IPS-15b (cell line): Measurements from ENCODE around the gene DNAH17.

Experiments used
- H3K27me3 ChIP-seq: one replicate; pipeline ENCODE4 v1.6.1; 2013; ENCODE audit warnings: low read length; ENCODE audit not compliant: control insufficient read depth, insufficient read depth
- H3K36me3 ChIP-seq: one replicate; pipeline ENCODE4 v1.6.1; 2013; ENCODE audit warnings: low read length; ENCODE audit not compliant: control insufficient read depth, insufficient read depth
- H3K4me1 ChIP-seq: one replicate; pipeline ENCODE4 v1.6.1; 2013; ENCODE audit warnings: mild to moderate bottlenecking, low read length; ENCODE audit not compliant: control insufficient read depth, insufficient read depth
- H3K4me3 ChIP-seq: one replicate; pipeline ENCODE4 v1.5.1; 2013; ENCODE audit warnings: low read depth, low read length
- H3K9ac ChIP-seq: one replicate; pipeline ENCODE4 v1.6.1; 2013; ENCODE audit warnings: low read depth, mild to moderate bottlenecking, low read length
- H3K9me3 ChIP-seq: one replicate; pipeline ENCODE4 v1.6.1; 2013; ENCODE audit warnings: mild to moderate bottlenecking, low read length; ENCODE audit not compliant: control insufficient read depth, insufficient read depth

Gene DNAH17

DNA sequence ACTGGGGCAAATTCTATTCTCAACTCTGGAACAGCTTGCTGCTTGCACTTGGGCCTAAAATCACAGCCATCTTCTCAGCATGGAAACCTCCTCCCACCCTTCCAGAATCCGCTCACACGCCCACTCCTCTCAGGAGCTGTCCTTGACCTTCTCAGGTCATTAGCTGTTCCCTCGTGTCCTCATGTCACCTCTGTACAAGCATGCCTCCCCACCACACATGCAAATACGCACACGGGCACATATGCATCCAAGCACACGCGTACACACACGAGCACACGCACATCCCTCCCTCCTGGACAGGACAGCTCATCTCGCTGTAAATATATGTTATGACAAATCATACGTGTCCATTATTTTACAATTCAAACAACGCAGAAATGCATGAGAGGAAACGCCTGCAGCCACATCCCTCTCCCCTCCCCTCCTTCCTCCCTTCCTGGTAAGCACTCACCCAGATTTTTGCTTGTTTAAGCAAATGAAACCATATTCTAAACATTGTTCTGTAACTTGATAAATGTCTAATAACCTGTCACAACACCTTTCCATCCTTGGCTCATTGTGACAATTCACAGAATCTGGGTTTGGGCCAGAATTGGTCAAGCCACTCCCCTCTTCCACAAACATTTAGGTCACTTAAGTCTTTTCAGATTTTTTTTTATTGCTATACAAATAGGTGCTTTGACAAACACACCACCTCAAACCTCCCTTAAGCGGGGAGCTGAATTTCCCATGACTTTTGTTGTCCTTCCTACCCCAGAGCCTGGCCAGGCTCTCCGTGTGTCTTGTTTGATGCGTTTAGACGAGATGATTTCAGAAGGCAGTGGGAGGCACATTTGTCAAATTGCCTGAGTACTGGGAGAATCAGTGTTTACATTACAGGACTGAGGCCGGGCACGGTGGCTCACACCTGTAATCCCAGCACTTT is 41.7 kb downstream of the DNAH17 start:
- no peaks in the 10 kb centered on the region for H3K4me1 ChIP-seq
- no peaks in the 10 kb centered on the region for H3K36me3 ChIP-seq
- H3K9me3 ChIP-seq: no peaks in the 10 kb centered on the region
- no peaks in the 10 kb centered on the region for H3K27me3 ChIP-seq
- no peak overlapping the region for H3K9ac ChIP-seq
- no peak overlapping the region for H3K4me3 ChIP-seq

DNA sequence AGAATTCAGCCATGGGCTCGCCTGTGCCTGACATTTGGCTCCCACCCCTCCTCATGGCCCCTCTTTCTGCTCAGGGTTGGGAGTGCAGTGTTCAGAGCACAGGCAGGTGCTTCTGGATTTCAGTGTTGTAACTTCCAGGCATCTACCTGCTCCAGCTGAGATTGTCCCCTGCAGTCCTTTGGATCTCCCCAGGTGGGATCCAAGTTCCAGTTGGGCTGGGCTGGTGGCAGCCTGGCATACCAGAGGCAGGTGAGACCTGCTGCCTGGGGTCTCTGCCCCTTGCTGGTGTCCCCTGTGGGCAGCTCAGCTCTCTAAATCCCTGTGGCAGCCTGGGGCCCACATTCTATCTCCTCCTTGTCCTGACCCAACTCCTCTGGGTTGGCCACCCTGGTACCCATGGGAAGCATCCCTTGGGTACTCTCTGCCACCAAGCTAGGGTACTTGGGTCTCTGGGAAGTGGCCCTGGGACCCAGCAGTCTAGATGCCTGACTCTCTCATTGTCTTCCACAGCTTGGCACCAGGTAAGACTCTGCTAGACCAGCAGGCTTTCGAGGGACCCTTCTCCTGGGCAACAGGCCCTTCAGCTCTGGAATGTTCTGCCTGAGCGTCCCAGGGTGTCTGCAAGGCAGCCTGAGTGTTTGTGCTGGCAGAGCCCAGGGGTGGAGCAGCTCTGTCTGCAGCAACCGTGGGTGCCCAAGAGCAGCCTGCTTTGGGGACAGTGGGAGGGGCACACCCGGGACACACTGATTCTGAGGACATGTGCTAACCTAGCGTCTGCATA is 42.5 kb downstream of the DNAH17 start:
- Histone ChIP-seq H3K4me3 (no peak overlapping the region), H3K9ac (no peak overlapping the region), H3K36me3 (no peaks in the 10 kb centered on the region), H3K9me3 (no peaks in the 10 kb centered on the region), H3K27me3 (no peaks in the 10 kb centered on the region), H3K4me1 (no peaks in the 10 kb centered on the region)

DNA sequence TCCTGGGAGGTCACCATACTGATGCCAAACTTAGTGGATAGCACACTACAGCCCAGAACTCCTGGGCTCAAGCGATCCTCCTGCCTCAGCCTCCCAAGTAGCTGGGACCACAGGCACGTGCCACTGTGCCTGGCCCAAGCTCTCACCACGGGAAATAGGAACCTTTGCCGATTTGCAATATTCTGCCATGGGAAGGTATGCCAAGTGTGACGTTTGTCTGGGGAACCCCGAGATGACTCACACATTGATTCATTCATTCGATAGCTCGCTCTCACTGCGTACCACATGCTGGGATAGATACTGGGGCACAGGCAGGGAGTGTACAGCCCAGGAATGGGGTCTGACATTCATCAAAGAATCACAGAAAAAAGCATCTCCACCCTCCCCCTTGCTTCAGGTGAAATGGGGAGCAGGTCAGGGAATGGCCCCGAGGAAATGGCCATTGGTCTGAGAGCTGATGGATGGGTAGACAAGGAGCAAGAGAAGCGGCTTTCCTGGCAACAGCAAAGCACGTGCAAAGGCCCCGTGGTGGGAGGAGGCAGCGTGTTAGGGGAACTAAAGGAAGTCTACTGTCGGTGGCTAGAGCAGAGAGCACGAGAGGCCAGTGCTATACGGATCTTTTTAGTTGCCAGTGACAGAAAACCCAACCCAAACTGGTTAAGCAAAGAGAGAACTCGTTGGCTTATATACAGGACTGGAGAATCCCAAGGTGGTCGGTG is 44.1 kb downstream of the DNAH17 start:
- no peaks in the 10 kb centered on the region for H3K9me3 ChIP-seq
- H3K9ac ChIP-seq: no peak overlapping the region
- no peaks in the 10 kb centered on the region for H3K4me1 ChIP-seq

DNA sequence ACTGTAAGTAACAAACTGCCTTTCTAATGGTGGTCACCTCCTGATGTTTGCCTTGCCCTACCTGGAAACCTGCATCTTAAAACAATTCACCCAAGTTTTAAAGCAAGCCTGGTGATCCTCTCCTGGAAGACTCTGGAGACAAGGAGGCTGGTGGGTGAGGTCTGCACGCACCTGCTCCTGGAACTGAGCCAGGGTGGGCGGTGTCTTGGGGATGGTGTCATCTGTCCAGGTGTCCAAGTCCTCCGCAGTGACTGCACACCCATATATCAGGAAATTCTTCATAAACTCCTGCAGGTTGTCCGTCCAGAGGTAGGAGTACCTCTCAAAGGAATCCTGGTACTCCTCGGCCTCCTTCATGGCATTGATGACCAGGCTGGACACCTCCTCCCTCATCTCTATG is 44.9 kb downstream of the DNAH17 start:
- Histone ChIP-seq H3K27me3 (no peaks in the 10 kb centered on the region), H3K36me3 (no peaks in the 10 kb centered on the region)

More for the DNA sequence above, 44.1 kb downstream of the DNAH17 start:
- no peak overlapping the region for H3K4me3 ChIP-seq
- no peaks in the 10 kb centered on the region for H3K36me3 ChIP-seq
- no peaks in the 10 kb centered on the region for H3K27me3 ChIP-seq

DNA sequence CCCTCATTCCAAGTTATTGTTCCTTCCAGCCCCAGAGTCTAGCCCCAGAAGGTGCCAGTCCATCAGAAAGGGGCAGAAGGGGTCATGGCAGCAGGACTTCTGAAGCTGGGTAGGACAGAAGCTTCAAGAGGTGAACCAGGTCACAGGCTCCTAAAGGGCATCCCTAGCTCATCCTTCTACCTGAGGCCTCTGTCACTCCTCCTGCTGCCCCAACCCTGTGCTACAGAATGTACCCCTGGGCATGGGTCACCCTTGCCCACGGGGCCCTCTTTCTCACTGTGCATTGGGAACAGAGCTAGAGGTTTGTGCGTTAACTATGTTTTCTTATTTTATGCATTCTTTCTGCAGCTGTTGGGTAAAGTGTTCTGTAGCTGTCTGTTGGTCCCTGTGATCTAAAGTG is 46.5 kb downstream of the DNAH17 start:
- Histone ChIP-seq H3K4me1 (no peaks in the 10 kb centered on the region), H3K9ac (no peak overlapping the region), H3K36me3 (no peaks in the 10 kb centered on the region), H3K4me3 (no peak overlapping the region), H3K9me3 (no peaks in the 10 kb centered on the region), H3K27me3 (no peaks in the 10 kb centered on the region)

More for the DNA sequence above, 44.9 kb downstream of the DNAH17 start:
- no peak overlapping the region for H3K9ac ChIP-seq
- no peaks in the 10 kb centered on the region for H3K9me3 ChIP-seq
- H3K4me1 ChIP-seq: no peaks in the 10 kb centered on the region
- no peak overlapping the region for H3K4me3 ChIP-seq

DNA sequence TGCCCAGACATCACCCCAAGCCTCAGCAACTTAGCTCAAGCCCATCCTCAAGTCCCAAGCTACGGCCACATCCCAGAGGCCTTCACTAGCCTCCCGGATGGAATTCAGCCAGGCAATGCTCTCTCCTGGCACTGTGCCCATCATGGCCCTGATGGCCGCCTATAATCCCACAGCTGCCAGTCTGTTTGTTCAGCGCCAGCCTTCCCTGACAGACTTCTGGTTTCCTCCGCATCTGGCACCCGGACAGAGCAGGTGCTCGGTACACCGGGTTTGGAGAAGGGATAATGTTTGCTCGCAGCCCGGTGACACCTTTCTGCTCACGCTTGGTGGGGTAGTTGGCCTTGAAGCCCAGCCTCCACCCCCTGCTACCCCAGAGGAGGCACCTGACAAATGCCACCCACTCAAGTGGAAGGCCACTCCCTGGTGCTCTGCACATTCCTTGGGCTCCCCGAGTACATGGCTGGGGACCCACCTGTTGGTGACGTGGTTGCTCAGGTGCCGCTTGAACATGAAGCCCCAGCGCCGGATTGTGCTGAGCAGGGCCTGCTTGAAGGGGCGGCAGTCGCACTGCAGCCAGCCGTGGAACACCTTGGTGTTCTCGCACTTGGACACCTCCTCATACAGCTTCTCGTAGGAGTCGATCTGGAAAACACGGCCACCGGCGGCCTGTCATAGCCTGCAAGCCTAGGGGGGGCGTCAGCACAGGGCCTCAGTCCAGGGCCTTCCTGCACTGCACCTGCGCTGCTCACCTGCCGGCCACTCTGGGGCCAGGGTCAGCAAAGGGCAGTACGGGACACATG is 47.1 kb downstream of the DNAH17 start:
- H3K9me3 ChIP-seq: no peaks in the 10 kb centered on the region
- H3K36me3 ChIP-seq: no peaks in the 10 kb centered on the region
- no peaks in the 10 kb centered on the region for H3K4me1 ChIP-seq
- no peak overlapping the region for H3K9ac ChIP-seq
- H3K27me3 ChIP-seq: no peaks in the 10 kb centered on the region
- no peak overlapping the region for H3K4me3 ChIP-seq

DNA sequence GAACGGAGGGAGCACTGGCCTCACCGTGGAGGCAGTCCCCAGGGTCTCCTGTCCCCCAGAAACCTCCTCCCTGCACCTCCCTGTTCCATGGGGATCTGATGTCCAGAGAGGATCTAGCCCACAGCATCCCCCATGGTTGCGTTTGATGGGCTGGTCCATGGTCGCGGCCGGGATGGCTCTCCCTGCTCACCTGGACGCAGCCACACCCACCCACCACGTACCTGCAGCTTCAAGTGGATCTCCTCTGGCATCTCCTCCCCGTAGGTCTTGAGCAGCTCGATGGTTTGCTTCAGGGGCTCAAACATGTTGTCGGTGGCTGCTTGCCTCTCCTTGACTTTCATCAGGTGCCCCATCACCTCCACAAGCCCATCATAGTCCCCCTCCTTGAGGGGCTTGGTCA is 47.9 kb downstream of the DNAH17 start:
- Histone ChIP-seq H3K36me3 (no peaks in the 10 kb centered on the region), H3K9me3 (no peaks in the 10 kb centered on the region)

DNA sequence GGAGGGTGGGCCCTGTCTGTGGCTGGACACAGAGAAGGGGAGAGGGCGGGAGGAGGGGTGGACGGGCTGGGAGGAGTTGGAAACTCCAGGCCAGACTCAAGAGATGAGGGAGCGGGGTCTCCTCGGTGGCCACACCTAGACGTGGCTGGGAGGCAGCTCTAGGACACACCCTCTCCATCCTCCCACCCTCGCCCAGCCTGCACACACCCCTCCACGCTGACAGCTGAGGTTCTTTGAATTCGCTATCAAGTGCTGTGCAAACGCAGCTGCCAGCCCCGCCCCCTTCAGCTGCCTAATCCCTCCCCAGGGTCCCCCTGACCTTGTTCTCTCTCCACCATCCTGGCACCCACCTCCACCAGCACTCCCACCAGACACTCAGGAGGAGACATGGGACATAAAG is 48.7 kb downstream of the DNAH17 start:
- Histone ChIP-seq H3K36me3 (no peaks in the 10 kb centered on the region), H3K9me3 (no peaks in the 10 kb centered on the region), H3K4me3 (no peak overlapping the region), H3K4me1 (no peaks in the 10 kb centered on the region), H3K27me3 (no peaks in the 10 kb centered on the region), H3K9ac (no peak overlapping the region)

More for the DNA sequence above, 47.9 kb downstream of the DNAH17 start:
- H3K4me1 ChIP-seq: no peaks in the 10 kb centered on the region
- no peak overlapping the region for H3K4me3 ChIP-seq
- H3K9ac ChIP-seq: no peak overlapping the region
- no peaks in the 10 kb centered on the region for H3K27me3 ChIP-seq

DNA sequence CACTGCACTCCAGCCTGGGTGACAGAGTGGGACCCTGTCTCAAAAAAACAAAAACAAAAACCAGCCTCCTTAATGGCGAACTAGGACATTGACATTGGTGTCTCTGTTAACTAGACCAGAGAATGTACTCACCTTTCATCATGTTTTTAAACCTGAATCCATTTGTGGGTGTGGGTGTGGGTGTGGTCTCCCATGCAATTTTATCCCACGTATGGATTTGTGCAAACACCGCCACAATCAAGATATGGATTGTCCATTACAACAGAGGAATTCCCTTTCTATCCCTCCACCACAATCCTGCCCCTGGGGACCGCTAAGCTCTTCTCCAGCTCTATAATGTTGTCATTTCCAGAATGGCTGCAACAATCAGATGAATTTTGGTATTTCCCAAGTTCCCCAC is 49.9 kb downstream of the DNAH17 start:
- no peaks in the 10 kb centered on the region for H3K36me3 ChIP-seq
- H3K4me3 ChIP-seq: no peak overlapping the region
- H3K27me3 ChIP-seq: no peaks in the 10 kb centered on the region
- H3K9ac ChIP-seq: no peak overlapping the region
- H3K4me1 ChIP-seq: no peaks in the 10 kb centered on the region
- H3K9me3 ChIP-seq: no peaks in the 10 kb centered on the region

DNA sequence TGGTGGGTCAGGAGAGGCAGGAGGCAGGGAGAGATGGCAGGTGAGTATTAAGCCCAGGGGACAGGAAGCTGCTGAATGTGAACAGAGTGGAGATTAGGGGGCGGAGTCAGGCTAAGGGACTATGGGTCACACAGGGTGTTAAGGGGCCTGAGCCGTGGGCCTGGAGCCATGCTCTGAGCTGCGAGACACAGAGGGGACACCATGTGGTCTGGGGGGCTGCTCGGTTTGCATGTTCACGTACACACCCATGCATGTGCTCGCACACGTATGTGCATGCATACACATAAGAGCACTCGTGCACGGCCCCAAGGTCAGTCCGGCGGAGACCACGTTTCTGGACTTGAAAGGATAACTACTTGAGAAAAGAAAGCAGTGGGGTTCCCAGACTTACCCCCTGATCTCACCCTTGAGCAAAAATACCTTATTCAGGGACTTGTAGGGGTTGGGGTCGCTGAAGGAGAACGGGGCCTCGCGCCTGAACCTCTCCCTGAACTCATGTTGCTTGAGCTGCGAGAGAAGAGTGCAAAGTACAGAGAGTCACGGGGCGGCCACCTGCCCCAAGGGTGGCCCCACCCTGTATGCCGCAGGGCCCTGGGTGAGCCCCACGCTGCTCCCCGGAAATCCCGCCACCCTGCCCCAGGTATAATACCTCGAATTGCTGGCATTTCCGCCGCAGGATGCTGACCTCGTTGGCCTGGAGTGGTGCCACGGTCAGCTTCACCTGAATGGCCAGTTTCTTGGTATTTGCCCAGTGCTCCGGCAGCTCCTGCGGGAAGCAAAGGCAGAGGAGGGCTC is 50.8 kb downstream of the DNAH17 start:
- Histone ChIP-seq H3K4me3 (no peak overlapping the region), H3K27me3 (no peaks in the 10 kb centered on the region), H3K4me1 (no peaks in the 10 kb centered on the region), H3K9ac (no peak overlapping the region), H3K36me3 (no peaks in the 10 kb centered on the region), H3K9me3 (no peaks in the 10 kb centered on the region)
